Measurements from ENCODE around the gene FLYWCH2. TPM values are rescaled to one million over a fixed set of nuclear protein-coding genes. Genes with fewer than 3 reads are reported as not detected.

Gene FLYWCH2
- total and polyA plus RNA-seq, 2 of the 13 experiments (the other 11 are each of a cell fraction or from before 2014, with no cell fraction given), result 16.9 to 19.8 TPM

- TF ChIP-seq AHDC1 (CRISPR knock-in tag; IDR thresholded peaks at IDR 0.05; ENCODE audit: borderline replicate concordance) (no peak), ZNF782 (CRISPR knock-in tag; IDR thresholded peaks at IDR 0.05; ENCODE audit: borderline replicate concordance) (peak; percentile 96), FOXJ3 (CRISPR knock-in tag; IDR thresholded peaks at IDR 0.05; ENCODE audit: borderline replicate concordance) (no peak), FOSL1 (CRISPR knock-in tag; IDR thresholded peaks at IDR 0.05; ENCODE audit: borderline replicate concordance) (no peak), ZBTB2 (CRISPR knock-in tag; IDR thresholded peaks at IDR 0.05; ENCODE audit: low read depth) (peak; percentile 63; the same call in 1 of the 2 replicates), THAP7 (CRISPR knock-in tag; IDR thresholded peaks at IDR 0.05) (0 out of 2 replicates have a peak, but pooled peaks have one; percentile 43), ZFX (CRISPR knock-in tag; IDR thresholded peaks at IDR 0.05; ENCODE audit: low read depth) (peak; percentile 89), AKNA (CRISPR knock-in tag; IDR thresholded peaks at IDR 0.05; ENCODE audit: borderline replicate concordance) (no peak), HNRNPL (IDR thresholded peaks at IDR 0.05; ENCODE audit: low read depth, low read length) (no peak; the same call in 1 of the 2 replicates), NR2C2 (CRISPR knock-in tag; IDR thresholded peaks at IDR 0.05; ENCODE audit: borderline replicate concordance) (peak; percentile 83), SMARCC2 (IDR thresholded peaks at IDR 0.05) (no peak), ZFP37 (CRISPR knock-in tag; IDR thresholded peaks at IDR 0.05; ENCODE audit: borderline replicate concordance) (0 out of 2 replicates have a peak, but pooled peaks have one; percentile 66), GPN1 (CRISPR knock-in tag; IDR thresholded peaks at IDR 0.05; ENCODE audit: borderline replicate concordance) (0 out of 2 replicates have a peak, but pooled peaks have one; percentile 30), NFYC (CRISPR knock-in tag; IDR thresholded peaks at IDR 0.05) (peak; percentile 82), TAF1 (CRISPR knock-in tag; IDR thresholded peaks at IDR 0.05) (peak; percentile 95)
Measured at GRCh38 chr16:2882650-2883457, at the start of gene FLYWCH2 (continued).

Data from HepG2 (cell line).